AG09319 (cell line): ENCODE data around the gene CDKAL1.

Source experiments
- DNase-seq: peaks from one replicate; pipeline ENCODE4 v3.0.0-alpha.2; 2010; ENCODE audit warnings: low read depth; ENCODE audit errors: extremely low read depth
- CTCF ChIP-seq: IDR thresholded peaks from 2 replicates; pipeline ENCODE4 v1.5.1; 2011; ENCODE audit warnings: low read depth, mild to moderate bottlenecking, inconsistent platforms, low read length, moderate library complexity

Gene CDKAL1

GRCh38 chr6:20979076-20979475 is 444.8 kb downstream of the CDKAL1 start:
- TF ChIP-seq CTCF: no peak
- no peak for DNase-seq

GRCh38 chr6:20983961-20984360 is 449.7 kb downstream of the CDKAL1 start:
- DNase-seq: no peak
- TF ChIP-seq CTCF: no peak

- TF ChIP-seq CTCF: no peak
- DNase-seq: no peak
These were observed 451.6 kb downstream of the CDKAL1 start for GRCh38 chr6:20985821-20986220.

GRCh38 chr6:20991910-20992309 is 457.7 kb downstream of the CDKAL1 start:
- no peak for DNase-seq
- TF ChIP-seq CTCF: no peak

- TF ChIP-seq CTCF: no peak
- DNase-seq: no peak
These were observed 461.8 kb downstream of the CDKAL1 start for GRCh38 chr6:20996099-20996498.

- no peak for TF ChIP-seq CTCF
- DNase-seq: no peak
These were observed 463.0 kb downstream of the CDKAL1 start for GRCh38 chr6:20997143-20997769.

GRCh38 chr6:20997770-20998147 is 463.5 kb downstream of the CDKAL1 start:
- no peak for TF ChIP-seq CTCF
- no peak for DNase-seq
